ENCODE data around the gene NAV2. TPM values are rescaled to one million over a fixed set of nuclear protein-coding genes. Genes with fewer than 3 reads are reported as not detected.
A peak's percentile ranks its signal among the peaks of the same experiment; 100 is the strongest.

Gene NAV2
- total and polyA plus RNA-seq, 2 experiments from 2014 or later, result 26.0 to 45.0 TPM

- Histone ChIP-seq H3K4me3 (no peak overlapping the region), H3K27ac (ENCODE audit: low read depth) (no peak overlapping the region), H4K20me1 (replicated peaks; ENCODE audit: insufficient read depth) (no peaks in the 10 kb centered on the region), H3K4me2 (no peak overlapping the region), H3F3A (replicated peaks; ENCODE audit: low read depth) (no peaks in the 10 kb centered on the region), H2AFZ (peak overlapping the region; percentile 69; the same call in 1 of the 2 replicates), H3K36me3 (ENCODE audit: insufficient read depth) (no peaks in the 10 kb centered on the region), H3K9me2 (ENCODE audit: insufficient read depth) (peaks cover 31% of the 10 kb centered on the region), H3K79me2 (replicated peaks; ENCODE audit: insufficient read depth) (no peaks in the 10 kb centered on the region), H3K27me3 (ENCODE audit: insufficient read depth) (no peaks in the 10 kb centered on the region), H3K4me1 (ENCODE audit: insufficient read depth) (peaks cover 24% of the 10 kb centered on the region)
- Mint-ChIP-seq H3K27ac (no peak overlapping the region), H3K9me3 (no peaks in the 10 kb centered on the region), H3K4me1 (peaks cover 38% of the 10 kb centered on the region), H3K27me3 (ENCODE audit: insufficient read depth, low read depth, poor library complexity) (peaks cover 6% of the 10 kb centered on the region), H3K36me3 (ENCODE audit: low read depth) (no peaks in the 10 kb centered on the region), H3K4me3 (no peak overlapping the region)
- TF ChIP-seq NANOG (IDR thresholded peaks at IDR 0.05; ENCODE audit: borderline replicate concordance) (no peak), POLR2AphosphoS5 (IDR thresholded peaks at IDR 0.05; ENCODE audit: low read depth) (no peak), EZH2phosphoT487 (IDR thresholded peaks at IDR 0.05; ENCODE audit: unreplicated experiment) (no peak), CREB1 (CRISPR knock-in tag; IDR thresholded peaks at IDR 0.05; ENCODE audit: low read depth) (no peak), ZNF114 (CRISPR knock-in tag; IDR thresholded peaks at IDR 0.05) (no peak), STAT1 (IDR thresholded peaks at IDR 0.05; ENCODE audit: unreplicated experiment) (no peak), JUNB (IDR thresholded peaks at IDR 0.05; ENCODE audit: unreplicated experiment) (no peak), CTCF (conservative IDR thresholded peaks at IDR 0.05; ENCODE audit: low read depth in 2 of 2) (no peak), REST (IDR thresholded peaks at IDR 0.05; ENCODE audit: unreplicated experiment) (no peak), ETS1 (IDR thresholded peaks at IDR 0.05) (no peak), EZH2 (IDR thresholded peaks at IDR 0.05; ENCODE audit: low read depth, unreplicated experiment) (no peak), ZNF331 (CRISPR knock-in tag; IDR thresholded peaks at IDR 0.05; ENCODE audit: low read depth) (no peak), ZNF462 (CRISPR knock-in tag; IDR thresholded peaks at IDR 0.05) (no peak)
- no peak for DNase-seq (ENCODE audit: low spot score)
- ATAC-seq, result no peak
Measured at GRCh38 chr11:19756675-19757475, 44.2 kb downstream of the NAV2 start.

All from GM23338 (cell line).